Skeletal muscle satellite cell (primary cell): ENCODE results near the gene DPP8.
"Not testable (repeated sequence)": the region's sequence is repeated elsewhere in the genome, so short reads cannot be mapped to it uniquely, and the experiment has no call there.

Experiments used
- H3K27me3 ChIP-seq: 2 replicates; pipeline ENCODE4 v1.7.0; 2013; ENCODE audit warnings: low read length; ENCODE audit not compliant: control insufficient read depth, insufficient read depth
- H3K36me3 ChIP-seq: 2 replicates; pipeline ENCODE4 v1.7.0; 2013; ENCODE audit warnings: mild to moderate bottlenecking, control low read depth, low read length; ENCODE audit not compliant: insufficient read depth
- H3K4me1 ChIP-seq: 2 replicates; pipeline ENCODE4 v1.7.0; 2013; ENCODE audit warnings: low read length; ENCODE audit not compliant: control insufficient read depth, insufficient read depth
- H3K4me2 ChIP-seq: 2 replicates; pipeline ENCODE4 v1.7.0; 2013; ENCODE audit warnings: mild to moderate bottlenecking, low read length
- H3K4me3 ChIP-seq: 2 replicates; pipeline ENCODE4 v1.7.0; 2013; ENCODE audit warnings: low read length
- H3K9ac ChIP-seq: 2 replicates; pipeline ENCODE4 v1.7.0; 2013; ENCODE audit warnings: mild to moderate bottlenecking, low read depth, low read length, moderate library complexity
- H3K9me3 ChIP-seq: replicated peaks from 2 replicates; pipeline ENCODE4 v1.7.0; 2013; ENCODE audit warnings: mild to moderate bottlenecking, control low read depth, low read length

The DPP8 gene

GRCh38 chr15:65463096-65463495, 54.4 kb downstream of the DPP8 start:
- not testable (repeated sequence) for H3K9me3 ChIP-seq, H3K4me1 ChIP-seq, H3K27me3 ChIP-seq, H3K9ac ChIP-seq, H3K4me3 ChIP-seq, H3K4me2 ChIP-seq
- H3K36me3 ChIP-seq: peaks cover 66% of the 10 kb centered on the region

DNA sequence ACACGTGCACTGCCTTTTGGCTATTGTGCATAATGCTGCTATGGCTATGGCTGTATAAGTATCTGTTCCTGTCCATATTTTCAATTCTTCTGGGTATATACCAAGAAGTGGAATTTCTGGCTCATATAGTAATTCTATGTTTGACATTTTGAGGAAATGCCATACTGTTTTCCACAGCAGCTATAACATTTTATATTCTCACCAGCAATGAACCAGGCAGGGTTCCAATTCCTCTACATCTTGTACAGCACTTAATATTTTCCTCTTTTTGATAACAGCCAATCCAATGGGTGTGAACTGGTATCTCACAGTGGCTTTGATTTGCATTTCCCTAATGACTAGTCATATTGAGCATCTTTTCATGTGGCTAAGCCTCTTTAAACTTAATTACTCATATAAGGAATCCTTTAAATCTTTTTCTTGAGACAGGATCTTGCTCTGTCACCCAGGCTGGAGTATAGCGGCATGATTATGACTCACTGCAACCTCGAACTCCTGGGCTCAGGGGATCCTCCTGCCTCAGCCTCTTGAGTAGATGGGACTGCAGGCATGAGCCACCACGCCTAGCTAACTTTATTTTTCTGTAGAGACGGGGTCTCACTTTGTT, 56.6 kb downstream of the DPP8 start:
- no peak overlapping the region for H3K4me2 ChIP-seq
- H3K4me3 ChIP-seq: no peak overlapping the region
- no peaks in the 10 kb centered on the region for H3K9me3 ChIP-seq
- no peak overlapping the region for H3K9ac ChIP-seq
- H3K4me1 ChIP-seq: no peaks in the 10 kb centered on the region
- peaks cover 68% of the 10 kb centered on the region for H3K36me3 ChIP-seq
- H3K27me3 ChIP-seq: no peaks in the 10 kb centered on the region

- H3K4me1 ChIP-seq, H3K27me3 ChIP-seq, H3K4me3 ChIP-seq, H3K9ac ChIP-seq, H3K9me3 ChIP-seq, H3K4me2 ChIP-seq: not testable (repeated sequence)
- peaks cover 66% of the 10 kb centered on the region for H3K36me3 ChIP-seq
Measured at GRCh38 chr15:65455256-65455655, 62.2 kb downstream of the DPP8 start.

GRCh38 chr15:65451989-65452388, 65.5 kb downstream of the DPP8 start:
- Histone ChIP-seq H3K9ac (no peak overlapping the region), H3K4me1 (no peaks in the 10 kb centered on the region), H3K27me3 (no peaks in the 10 kb centered on the region), H3K9me3 (no peaks in the 10 kb centered on the region), H3K36me3 (peaks cover 57% of the 10 kb centered on the region), H3K4me3 (no peak overlapping the region), H3K4me2 (no peak overlapping the region)

DNA sequence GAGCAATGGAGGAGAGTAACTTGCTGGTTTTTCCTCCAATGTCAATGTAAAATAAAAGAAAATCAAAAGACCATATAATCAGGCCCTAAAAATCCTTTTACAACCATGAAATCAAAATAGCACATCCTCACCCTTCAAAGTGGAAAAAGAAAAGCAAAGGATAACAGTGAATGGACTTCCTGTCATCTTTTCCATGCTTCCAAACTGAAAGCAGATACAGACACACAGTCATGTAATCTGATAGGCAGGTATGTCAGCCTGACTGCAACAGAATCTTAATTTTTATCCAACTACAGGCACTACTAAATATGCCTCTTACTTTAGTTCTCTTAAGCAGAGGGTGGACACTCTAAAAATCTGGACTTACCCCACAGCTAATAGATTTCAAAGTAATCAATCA, 66.9 kb downstream of the DPP8 start:
- Histone ChIP-seq H3K9me3 (no peaks in the 10 kb centered on the region), H3K27me3 (no peaks in the 10 kb centered on the region), H3K4me3 (no peak overlapping the region), H3K36me3 (peaks cover 57% of the 10 kb centered on the region), H3K4me1 (no peaks in the 10 kb centered on the region), H3K4me2 (no peak overlapping the region), H3K9ac (no peak overlapping the region)

- Histone ChIP-seq H3K27me3 (no peaks in the 10 kb centered on the region), H3K4me3 (no peak overlapping the region), H3K36me3 (peaks cover 66% of the 10 kb centered on the region), H3K4me2 (no peak overlapping the region), H3K9ac (no peak overlapping the region), H3K9me3 (no peaks in the 10 kb centered on the region), H3K4me1 (no peaks in the 10 kb centered on the region)
Measured at GRCh38 chr15:65447145-65447544, 70.3 kb downstream of the DPP8 start.

DNA sequence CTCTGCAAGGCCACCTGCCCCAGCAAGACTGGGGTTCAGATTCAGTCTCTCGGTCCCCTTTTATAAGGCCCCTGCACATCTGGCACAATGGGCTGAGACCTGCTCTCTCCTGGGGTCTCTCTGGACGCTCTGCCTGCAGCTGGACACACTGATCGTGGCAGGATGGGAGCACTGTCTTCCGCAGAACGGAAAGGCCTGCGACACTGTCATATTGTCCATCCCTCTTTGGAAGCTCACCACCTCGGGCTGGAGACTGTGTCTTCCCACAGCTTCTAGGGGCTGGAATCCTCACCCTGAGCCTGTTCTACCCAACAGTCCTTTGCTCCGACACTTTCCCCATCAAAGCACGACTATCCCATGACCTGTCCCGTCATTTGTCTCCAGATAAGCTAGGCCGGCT, 83.3 kb downstream of the DPP8 start:
- Histone ChIP-seq H3K9ac (no peak overlapping the region), H3K27me3 (no peaks in the 10 kb centered on the region), H3K36me3 (no peaks in the 10 kb centered on the region), H3K4me1 (peaks cover 4% of the 10 kb centered on the region), H3K4me3 (no peak overlapping the region), H3K4me2 (no peak overlapping the region), H3K9me3 (no peaks in the 10 kb centered on the region)

GRCh38 chr15:65431731-65432130, 85.8 kb downstream of the DPP8 start:
- no peak overlapping the region for H3K9ac ChIP-seq

GRCh38 chr15:65426216-65426853, 91.2 kb downstream of the DPP8 start:
- H3K27me3 ChIP-seq: peaks cover 27% of the 10 kb centered on the region
- peaks cover 12% of the 10 kb centered on the region for H3K4me1 ChIP-seq

More at GRCh38 chr15:65431731-65432130, 85.8 kb downstream of the DPP8 start:
- Histone ChIP-seq H3K4me2 (no peak overlapping the region), H3K4me3 (no peak overlapping the region), H3K36me3 (no peaks in the 10 kb centered on the region), H3K4me1 (peaks cover 4% of the 10 kb centered on the region), H3K9me3 (no peaks in the 10 kb centered on the region), H3K27me3 (no peaks in the 10 kb centered on the region)

DNA sequence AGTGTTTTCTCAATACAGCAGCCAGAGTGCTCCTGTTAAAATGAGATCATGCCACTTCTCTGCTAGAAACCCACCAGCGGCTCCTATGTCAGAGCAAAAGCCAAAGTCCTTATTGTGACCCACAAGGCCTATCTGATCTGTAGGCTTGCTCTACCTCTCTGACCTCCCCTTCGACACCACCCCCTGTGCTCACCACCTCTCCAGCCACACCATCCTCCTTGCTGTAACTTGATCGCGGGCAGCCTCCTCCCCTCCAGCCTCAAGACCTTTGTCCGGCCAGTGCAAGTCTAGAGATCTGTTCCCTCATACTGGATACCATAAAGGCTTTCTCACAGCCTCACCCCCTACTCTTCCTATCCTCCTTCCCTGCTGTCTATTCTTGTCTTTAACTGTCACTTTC, 92.8 kb downstream of the DPP8 start:
- H3K4me3 ChIP-seq: no peak overlapping the region
- H3K9me3 ChIP-seq: no peaks in the 10 kb centered on the region
- H3K9ac ChIP-seq: no peak overlapping the region
- no peak overlapping the region for H3K4me2 ChIP-seq
- H3K27me3 ChIP-seq: peaks cover 38% of the 10 kb centered on the region
- H3K36me3 ChIP-seq: no peaks in the 10 kb centered on the region
- H3K4me1 ChIP-seq: peaks cover 25% of the 10 kb centered on the region

More at GRCh38 chr15:65426216-65426853, 91.2 kb downstream of the DPP8 start:
- no peak overlapping the region for H3K9ac ChIP-seq
- no peak overlapping the region for H3K4me3 ChIP-seq
- no peak overlapping the region for H3K4me2 ChIP-seq
- H3K9me3 ChIP-seq: no peaks in the 10 kb centered on the region
- no peaks in the 10 kb centered on the region for H3K36me3 ChIP-seq

GRCh38 chr15:65423976-65424679, 93.4 kb downstream of the DPP8 start:
- no peak overlapping the region for H3K9ac ChIP-seq
- H3K4me1 ChIP-seq: peaks cover 25% of the 10 kb centered on the region
- no peak overlapping the region for H3K4me2 ChIP-seq
- peaks cover 43% of the 10 kb centered on the region for H3K27me3 ChIP-seq
- no peaks in the 10 kb centered on the region for H3K9me3 ChIP-seq
- no peak overlapping the region for H3K4me3 ChIP-seq
- H3K36me3 ChIP-seq: no peaks in the 10 kb centered on the region
